Mucosa of rectum (tissue), 2 donors: Measurements from ENCODE around the gene MFN1.

Experiments
- H3K27ac ChIP-seq, 2 donors: one replicate each; pipeline ENCODE4 v1.7.0; 2013; ENCODE audit warnings: inconsistent platforms in 2 of 2, low read depth in 2 of 2, low read length in 2 of 2
- H3K27me3 ChIP-seq, 2 donors: one replicate each; pipeline ENCODE4 v1.7.0; 2013; ENCODE audit warnings: low read length in 2 of 2; ENCODE audit not compliant: control insufficient read depth in 2 of 2, insufficient read depth in 2 of 2
- H3K36me3 ChIP-seq, 2 donors: one replicate each; pipeline ENCODE4 v1.7.0; 2013; ENCODE audit warnings: low read length in 2 of 2; ENCODE audit not compliant: control insufficient read depth in 2 of 2, insufficient read depth in 2 of 2
- H3K4me1 ChIP-seq, 2 donors: one replicate each; pipeline ENCODE4 v1.7.0; 2013; ENCODE audit warnings: low read length in 2 of 2, mild to moderate bottlenecking in 1 of 2; ENCODE audit not compliant: control insufficient read depth in 2 of 2, insufficient read depth in 2 of 2
- H3K4me3 ChIP-seq, 2 donors: one replicate each; pipeline ENCODE4 v1.7.0; 2013; ENCODE audit warnings: low read length in 2 of 2
- H3K9ac ChIP-seq, 2 donors: one replicate each; pipeline ENCODE4 v1.7.0; 2013; ENCODE audit warnings: low read length in 2 of 2, low read depth in 1 of 2, mild to moderate bottlenecking in 1 of 2
- H3K9me3 ChIP-seq, 2 donors: one replicate each; pipeline ENCODE4 v1.7.0; 2013; ENCODE audit warnings: low read length in 2 of 2; ENCODE audit not compliant: control insufficient read depth in 2 of 2
- donor health status: healthy.
- donor health status: Normal muscosa, but diverticular disease.

The MFN1 gene

DNA sequence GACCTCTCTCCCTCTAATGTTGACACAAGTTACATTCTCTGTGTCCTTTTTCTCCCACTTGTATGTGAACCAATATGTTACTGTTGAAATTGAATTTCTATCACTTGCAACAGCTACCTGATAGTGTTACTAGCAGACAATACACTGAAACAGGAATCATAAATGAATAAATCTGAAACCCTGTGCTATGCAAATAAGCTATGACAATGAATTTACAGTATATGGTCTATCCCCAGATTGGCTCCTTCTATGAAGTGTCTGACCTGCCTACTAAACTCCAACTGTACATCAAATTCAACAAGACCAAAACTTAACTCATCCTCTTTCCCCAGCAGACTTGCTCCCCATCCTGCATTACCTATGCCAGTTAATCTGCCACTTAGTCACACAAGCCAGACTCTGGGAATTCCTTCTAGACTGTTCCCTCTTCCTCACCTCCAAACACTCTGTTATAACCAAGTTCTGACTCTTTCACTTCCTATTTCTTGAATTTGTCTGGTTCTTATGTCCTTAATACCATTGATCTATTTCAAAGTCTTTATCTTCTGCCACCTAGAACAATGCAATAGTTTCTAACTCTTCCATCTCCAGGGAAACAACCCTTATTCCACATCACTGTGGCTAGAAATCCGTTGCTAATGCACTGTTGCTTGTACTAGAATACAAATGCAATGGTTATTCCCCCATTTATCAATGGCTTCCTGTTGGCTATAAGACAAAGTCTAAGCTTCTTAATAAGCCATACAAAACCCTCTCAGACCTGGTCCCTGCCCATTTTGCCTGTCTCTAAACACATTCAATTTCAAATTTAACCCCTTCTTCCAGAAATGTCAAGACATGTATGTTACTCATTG lies 38.1 kb upstream of the MFN1 start:
- no peaks in the 10 kb centered on the region for H3K27me3 ChIP-seq

GRCh38 chr3:179318876-179319275 lies 28.6 kb upstream of the MFN1 start:
- H3K9me3 ChIP-seq, result no peaks in the 10 kb centered on the region
- H3K36me3 ChIP-seq, result no peaks in the 10 kb centered on the region
- no peaks in the 10 kb centered on the region for H3K27me3 ChIP-seq
- H3K4me1 ChIP-seq, result peaks cover 8 to 12% of the 10 kb centered on the region in 2 donors
- H3K27ac ChIP-seq, result no peak overlapping the region
- H3K9ac ChIP-seq, result no peak overlapping the region
- H3K4me3 ChIP-seq, result no peak overlapping the region

More for the DNA sequence above, 38.1 kb upstream of the MFN1 start:
- Histone ChIP-seq H3K27ac (no peak overlapping the region), H3K9me3 (no peaks in the 10 kb centered on the region), H3K4me1 (no peaks in the 10 kb centered on the region), H3K9ac (no peak overlapping the region), H3K4me3 (no peak overlapping the region), H3K36me3 (no peaks in the 10 kb centered on the region)

- Histone ChIP-seq H3K9ac (peak overlapping the region; percentile 86 to 95), H3K27me3 (no peaks in the 10 kb centered on the region), H3K4me3 (peak overlapping the region; percentile 90 to 91), H3K36me3 (no peaks in the 10 kb centered on the region), H3K9me3 (no peaks in the 10 kb centered on the region), H3K4me1 (peaks cover 12 to 15% of the 10 kb centered on the region in 2 donors), H3K27ac (peak overlapping the region in 1 of 2 donors; percentile 90)
These were observed 25.7 kb upstream of the MFN1 start for GRCh38 chr3:179321668-179322285.

DNA sequence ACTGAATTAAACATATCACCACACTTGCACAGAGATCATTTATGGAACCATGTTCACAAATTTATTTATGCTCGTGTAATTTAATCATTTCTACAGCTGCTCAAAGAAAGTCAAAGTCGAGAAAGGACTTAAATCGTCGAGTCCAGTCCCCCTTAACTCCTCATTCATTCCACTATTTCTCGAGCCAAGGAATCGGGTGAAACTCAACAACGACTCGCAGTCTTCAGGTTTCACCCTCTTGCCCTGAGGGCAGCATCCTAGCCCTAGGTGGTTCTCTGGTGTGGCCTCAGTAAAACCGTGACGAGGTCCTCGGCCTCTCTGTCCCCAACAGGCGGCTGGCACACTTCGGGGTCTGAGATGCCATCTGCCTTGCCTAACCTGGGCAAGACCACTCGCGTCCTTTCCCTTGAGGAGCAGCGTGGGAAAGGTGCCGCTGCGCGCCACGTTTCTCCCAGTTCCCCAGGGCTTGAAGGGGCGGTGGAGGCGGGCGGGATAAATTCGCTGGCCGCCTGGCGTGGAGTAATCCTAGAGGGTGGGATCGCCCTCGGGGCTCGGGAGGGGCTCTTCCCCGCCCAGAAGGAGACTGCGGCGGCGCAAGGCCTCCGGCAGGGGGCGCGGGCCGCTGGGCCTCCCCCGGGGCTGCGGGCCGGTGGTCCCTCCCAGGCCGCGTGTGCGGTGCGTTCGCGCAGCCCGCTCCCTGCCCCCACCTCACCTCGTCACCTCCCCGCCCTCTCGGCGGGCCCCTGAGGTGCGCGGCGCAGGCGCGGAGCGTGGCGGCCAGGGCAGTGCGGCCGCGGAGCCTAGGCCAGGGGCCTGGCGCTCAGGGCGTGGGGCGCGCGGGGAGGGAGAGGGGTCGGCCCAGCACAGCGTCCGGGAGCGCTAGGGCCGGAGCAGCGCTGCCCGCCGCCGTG lies 25.0 kb upstream of the MFN1 start, which contains the start of gene ZNF639:
TSS of gene ZNF639 (plus strand) at position 746 of the 911 bp plus-strand sequence. CDS start 5,263 bp downstream, outside the sequence.
- Histone ChIP-seq H3K36me3 (no peaks in the 10 kb centered on the region), H3K27me3 (no peaks in the 10 kb centered on the region), H3K4me1 (peaks cover 14 to 15% of the 10 kb centered on the region in 2 donors), H3K4me3 (peak within 1 kb of the TSS; percentile 90 to 91), H3K9ac (peak within 1 kb of the TSS; percentile 86 to 95), H3K27ac (peak within 1 kb of the TSS; percentile 90), H3K9me3 (no peaks in the 10 kb centered on the region)

DNA sequence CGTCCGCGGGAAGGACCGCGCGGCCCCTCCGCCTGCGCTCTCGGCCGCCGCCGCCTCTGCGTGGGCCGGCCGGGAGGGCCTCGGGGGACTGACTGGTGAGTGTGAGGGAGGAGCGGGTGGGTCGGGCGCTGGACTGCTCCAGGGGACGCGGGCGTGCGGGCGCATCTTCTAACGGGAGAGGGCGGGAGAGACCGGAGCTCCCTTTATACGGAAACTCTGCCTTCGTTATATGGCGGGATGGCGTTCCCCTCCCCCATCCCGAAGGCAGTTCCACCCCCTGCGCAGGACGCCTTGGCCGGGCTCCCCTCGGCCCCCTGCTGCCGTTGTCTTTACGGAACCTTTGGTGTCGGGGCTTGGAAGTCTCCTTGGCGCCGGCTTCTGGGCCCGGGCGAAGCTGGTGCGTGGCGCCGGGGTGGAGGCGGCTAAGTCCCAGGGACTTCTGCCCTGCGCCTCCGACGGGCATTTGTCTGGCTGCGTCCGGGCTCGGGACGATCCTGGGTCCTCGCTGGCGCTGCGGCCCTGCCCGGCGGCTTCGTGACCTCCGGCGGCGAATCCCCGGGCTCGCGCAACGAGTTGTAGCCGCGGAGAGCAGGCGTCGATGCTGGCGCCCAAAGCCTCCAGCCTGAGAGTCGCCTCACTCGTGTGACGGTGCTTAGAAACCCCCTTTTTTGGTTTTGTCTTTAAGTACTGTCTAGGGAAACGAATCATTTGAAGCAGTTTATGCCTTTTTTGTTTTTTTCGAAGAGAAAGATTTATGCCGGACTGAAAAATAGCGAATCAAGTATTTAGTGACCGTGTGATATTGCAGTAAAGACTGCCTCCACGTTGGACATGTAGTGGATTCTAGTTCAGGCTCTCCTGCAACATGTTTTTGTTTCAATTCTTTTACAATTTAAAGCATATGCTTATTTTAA lies 24.1 kb upstream of the MFN1 start:
- Histone ChIP-seq H3K9ac (peak overlapping the region; percentile 86 to 95), H3K27ac (peak overlapping the region; percentile 90), H3K27me3 (no peaks in the 10 kb centered on the region), H3K9me3 (no peaks in the 10 kb centered on the region), H3K4me1 (peaks cover 14 to 15% of the 10 kb centered on the region in 2 donors), H3K4me3 (peak overlapping the region; percentile 90 to 91), H3K36me3 (no peaks in the 10 kb centered on the region)

DNA sequence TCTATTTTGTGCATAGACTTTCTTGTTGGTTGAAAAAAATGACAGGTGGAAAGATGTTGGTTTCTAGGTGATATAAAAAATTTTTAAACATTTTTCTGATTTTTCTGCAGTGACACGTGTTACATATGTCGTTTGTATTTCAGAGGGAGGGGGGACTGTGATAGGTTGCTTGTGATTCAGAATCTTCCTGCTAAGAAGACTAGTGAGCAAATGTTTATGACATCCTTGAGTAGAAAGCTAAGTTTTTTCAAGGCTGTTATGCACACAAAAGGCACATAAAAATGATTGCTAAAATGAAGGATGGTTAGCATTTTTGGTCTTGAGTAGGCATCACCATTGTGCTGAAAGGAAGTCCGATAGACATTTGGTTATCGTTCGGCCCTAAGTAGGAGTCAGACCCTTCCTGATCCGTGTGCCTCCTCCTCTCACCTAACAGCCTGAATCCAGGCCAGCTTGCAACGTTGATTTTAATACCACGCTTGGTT lies 23.2 kb upstream of the MFN1 start:
- Histone ChIP-seq H3K27me3 (no peaks in the 10 kb centered on the region), H3K36me3 (peaks cover 5% of the 10 kb centered on the region in 2 donors), H3K4me1 (peaks cover 14 to 15% of the 10 kb centered on the region in 2 donors), H3K9ac (peak overlapping the region; percentile 86 to 95), H3K27ac (peak overlapping the region in 1 of 2 donors; percentile 90), H3K4me3 (peak overlapping the region; percentile 90 to 91), H3K9me3 (no peaks in the 10 kb centered on the region)

- H3K27ac ChIP-seq, result no peak overlapping the region
- H3K9ac ChIP-seq, result no peak overlapping the region
- H3K4me1 ChIP-seq, result peaks cover 0 to 2% of the 10 kb centered on the region in 2 donors
- H3K4me3 ChIP-seq, result no peak overlapping the region
- H3K36me3 ChIP-seq, result peaks cover 41 to 51% of the 10 kb centered on the region in 2 donors
- no peaks in the 10 kb centered on the region for H3K27me3 ChIP-seq
- H3K9me3 ChIP-seq, result no peaks in the 10 kb centered on the region
These were observed 17.1 kb upstream of the MFN1 start for GRCh38 chr3:179330438-179330837.

GRCh38 chr3:179332240-179332639 lies 15.3 kb upstream of the MFN1 start:
- Histone ChIP-seq H3K9ac (no peak overlapping the region), H3K27ac (no peak overlapping the region), H3K4me3 (no peak overlapping the region), H3K9me3 (no peaks in the 10 kb centered on the region), H3K27me3 (no peaks in the 10 kb centered on the region), H3K36me3 (peaks cover 41 to 53% of the 10 kb centered on the region in 2 donors), H3K4me1 (peaks cover 0 to 2% of the 10 kb centered on the region in 2 donors)

DNA sequence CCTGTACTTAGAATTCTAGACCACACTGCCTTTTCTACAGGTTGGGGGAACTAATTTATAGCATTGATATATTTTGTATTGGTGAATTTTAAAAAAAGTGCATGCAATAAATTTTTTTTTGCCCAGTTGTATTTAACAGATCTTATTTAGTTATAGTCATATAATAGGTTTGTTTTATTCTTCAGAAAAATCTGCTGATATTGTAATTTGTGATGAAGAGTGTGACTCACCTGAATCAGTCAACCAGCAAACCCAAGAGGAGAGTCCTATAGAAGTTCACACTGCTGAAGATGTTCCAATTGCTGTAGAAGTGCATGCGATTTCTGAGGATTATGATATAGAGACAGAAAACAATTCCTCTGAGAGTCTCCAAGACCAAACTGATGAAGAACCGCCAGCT lies 14.4 kb upstream of the MFN1 start:
- Histone ChIP-seq H3K4me1 (no peaks in the 10 kb centered on the region), H3K4me3 (no peak overlapping the region), H3K9me3 (no peaks in the 10 kb centered on the region), H3K27me3 (no peaks in the 10 kb centered on the region), H3K36me3 (peaks cover 41 to 53% of the 10 kb centered on the region in 2 donors), H3K9ac (no peak overlapping the region), H3K27ac (no peak overlapping the region)
